ENCODE data around the gene ZNF727. TPM values are rescaled to one million over a fixed set of nuclear protein-coding genes. Genes with fewer than 3 reads are reported as not detected.

Gene ZNF727
- total RNA-seq = not detected in 2 replicates

DNA sequence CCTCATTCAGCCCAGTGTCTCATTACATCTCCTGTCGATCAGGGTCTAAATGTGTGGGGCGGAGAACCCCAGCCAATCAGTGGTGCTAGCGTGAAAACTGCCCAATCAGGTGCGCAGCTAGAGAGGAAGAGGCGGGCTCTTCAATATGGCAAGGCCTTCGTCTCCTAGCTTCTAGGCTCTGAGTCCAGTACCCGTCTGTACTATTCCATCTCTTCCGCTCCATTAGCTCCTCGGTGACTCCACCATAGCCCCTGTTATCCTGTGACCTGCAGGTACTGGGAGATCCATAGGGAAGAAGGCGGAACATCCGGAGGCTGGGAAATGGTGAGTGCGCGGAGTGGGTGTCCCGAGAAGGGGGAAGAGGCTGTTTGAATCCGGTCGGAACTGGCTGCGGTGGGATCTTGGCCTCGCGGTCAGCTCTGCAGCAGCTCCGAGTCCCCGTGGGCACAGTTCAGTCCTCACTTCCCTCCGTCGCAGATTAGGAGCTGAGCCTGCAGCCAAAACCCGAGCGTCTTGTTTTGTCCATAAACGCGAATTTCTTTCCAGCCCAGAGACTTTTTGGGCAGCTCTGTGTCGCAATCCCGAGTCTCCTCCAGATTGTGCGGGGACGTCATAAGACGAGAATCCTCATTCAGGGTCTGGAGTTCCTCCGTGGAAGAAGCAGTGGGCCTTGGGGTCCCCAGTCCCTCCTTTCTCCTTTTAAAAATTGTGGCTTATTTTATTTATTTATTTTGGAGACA lies at the start of gene ZNF727:
TSS of gene ZNF727 (plus strand) at position 134 of the 740 bp plus-strand sequence. CDS start at position 322, 188 bp downstream.

DNA sequence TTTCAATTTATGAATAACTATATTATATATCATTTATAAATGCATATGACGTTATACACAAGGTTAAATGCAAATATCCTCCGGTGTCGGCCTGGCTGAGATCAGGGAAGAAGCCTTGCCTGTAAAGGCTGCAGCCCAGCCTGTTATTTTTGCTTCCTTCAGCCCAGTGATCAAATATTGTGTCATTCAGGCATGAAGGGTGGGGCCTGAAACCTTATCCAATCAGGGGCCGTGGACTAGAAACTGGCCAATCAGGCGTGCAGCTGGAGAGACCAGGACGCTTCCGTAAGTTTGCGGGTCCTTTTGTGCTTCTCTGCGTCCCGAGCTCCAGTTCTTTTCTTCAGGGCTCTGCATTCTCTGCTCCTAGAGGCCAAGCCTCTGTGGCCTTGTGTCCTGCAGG lies 46.7 kb upstream of the ZNF727 start, which contains the start of gene ZNF722:
TSS of gene ZNF722 (plus strand) at position 301 of the 400 bp plus-strand sequence. CDS start 113 bp downstream, outside the sequence.

Other genes with a start within 250 kb of the ZNF727 start
- not detected in 2 replicates for gene ZNF722, start 46.6 kb upstream of the ZNF727 start, total RNA-seq
- gene ZNF735, start 161.8 kb downstream of the ZNF727 start, total RNA-seq = not detected in 2 replicates
- gene ZNF679, start 183.0 kb downstream of the ZNF727 start, total RNA-seq = not detected in 2 replicates

All from epithelial cell of alveolus of lung (primary cell).